ENCODE results near the gene SPANXN1.

GRCh38 chrX:145292218-145292617 lies 44.9 kb downstream of the SPANXN1 start:
- TF ChIP-seq CTCF (conservative IDR thresholded peaks at IDR 0.05; ENCODE audit: low read depth, low read length) (no peak), EZH2 (IDR thresholded peaks at IDR 0.05; ENCODE audit: borderline replicate concordance, low read depth, low read length, poor library complexity, severe bottlenecking) (no peak)
